Hematopoietic multipotent progenitor cell treated with erythropoietin and hydrocortisone succinate and interleukin-3 and kit ligand, for 15 days (in vitro differentiated cells): Measurements from ENCODE around the gene PRKCB.

Experiments used
- DNase-seq: peaks from one replicate; pipeline ENCODE4 v3.0.0-alpha.2; 2015; ENCODE audit warnings: low spot score

Gene PRKCB

DNA sequence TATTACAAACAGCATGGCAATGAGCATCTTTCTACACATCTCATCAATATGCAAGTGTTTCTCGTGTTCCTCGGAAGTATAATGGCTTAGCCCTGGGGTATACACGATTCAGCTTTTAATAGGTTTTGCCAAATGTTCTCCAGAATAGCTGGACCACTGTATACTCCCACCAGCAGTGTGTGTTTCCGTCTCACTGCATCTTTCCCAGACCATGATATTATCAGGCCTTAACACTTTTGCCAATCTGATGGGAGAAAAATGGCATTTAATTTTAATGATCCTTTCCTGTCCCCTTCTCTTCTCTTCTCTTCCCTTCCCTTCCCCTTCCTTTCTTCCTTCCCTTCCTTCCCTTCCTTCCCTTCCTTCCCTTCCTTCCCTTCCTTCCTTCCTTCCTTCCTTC is 30.8 kb downstream of the PRKCB start:
- no peak for DNase-seq

DNA sequence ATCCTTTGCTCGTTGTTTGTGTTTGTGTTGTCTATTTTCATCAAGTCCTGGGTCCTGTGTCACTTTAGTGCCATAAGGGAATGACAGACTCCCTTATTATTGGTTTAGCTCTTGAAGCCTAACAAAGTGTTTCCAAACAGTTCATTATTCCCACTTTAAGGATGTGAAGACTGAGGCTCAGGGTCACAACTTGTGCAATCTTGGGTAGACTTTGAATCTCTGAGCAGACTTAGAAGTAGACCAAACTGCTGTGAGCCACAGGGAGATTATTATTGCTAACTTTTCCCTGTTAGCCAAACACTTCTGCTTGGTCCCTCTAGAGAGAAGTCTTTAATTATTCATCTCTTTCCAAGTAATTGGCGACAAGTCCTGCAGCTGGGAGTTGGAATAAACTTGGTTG is 31.8 kb downstream of the PRKCB start:
- DNase-seq: no peak

DNA sequence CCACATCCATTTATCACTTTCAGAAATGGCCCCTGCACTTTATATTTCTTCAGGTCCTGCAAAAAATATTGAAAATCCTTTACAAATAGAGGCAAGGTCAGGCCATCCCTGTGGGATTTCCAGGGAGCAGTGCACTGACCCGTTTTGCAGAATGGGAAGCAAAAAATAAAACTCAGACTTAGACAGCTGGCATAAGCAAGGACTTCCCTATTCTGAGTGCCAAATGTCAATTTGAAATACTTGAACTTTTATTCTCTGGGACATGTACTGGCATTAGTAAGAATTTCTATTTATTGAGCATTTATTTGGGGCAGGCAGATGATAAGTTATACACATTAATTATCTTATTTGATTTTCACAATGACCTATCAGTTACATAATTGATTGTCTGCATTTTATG is 32.4 kb downstream of the PRKCB start:
- DNase-seq: no peak

DNA sequence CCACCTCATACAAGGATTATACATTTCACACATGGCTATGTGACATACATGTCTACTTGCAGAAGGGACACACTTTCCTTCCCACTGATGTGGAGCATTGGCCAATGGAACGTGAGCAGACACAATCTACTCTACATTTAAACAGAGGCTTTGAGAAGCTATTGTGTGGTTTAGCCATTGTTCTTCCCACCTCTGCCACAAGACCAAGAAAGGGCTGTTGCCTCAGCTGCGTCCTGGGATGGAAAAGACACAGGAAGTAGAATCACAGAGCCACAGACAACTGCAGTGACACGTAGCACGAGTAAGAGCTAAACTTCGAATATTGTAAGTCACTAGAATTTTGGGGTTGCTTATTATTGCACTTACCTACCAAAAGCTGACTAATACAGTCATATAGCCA is 33.3 kb downstream of the PRKCB start:
- no peak for DNase-seq

GRCh38 chr16:23871924-23872323 is 36.1 kb downstream of the PRKCB start:
- DNase-seq: no peak

DNA sequence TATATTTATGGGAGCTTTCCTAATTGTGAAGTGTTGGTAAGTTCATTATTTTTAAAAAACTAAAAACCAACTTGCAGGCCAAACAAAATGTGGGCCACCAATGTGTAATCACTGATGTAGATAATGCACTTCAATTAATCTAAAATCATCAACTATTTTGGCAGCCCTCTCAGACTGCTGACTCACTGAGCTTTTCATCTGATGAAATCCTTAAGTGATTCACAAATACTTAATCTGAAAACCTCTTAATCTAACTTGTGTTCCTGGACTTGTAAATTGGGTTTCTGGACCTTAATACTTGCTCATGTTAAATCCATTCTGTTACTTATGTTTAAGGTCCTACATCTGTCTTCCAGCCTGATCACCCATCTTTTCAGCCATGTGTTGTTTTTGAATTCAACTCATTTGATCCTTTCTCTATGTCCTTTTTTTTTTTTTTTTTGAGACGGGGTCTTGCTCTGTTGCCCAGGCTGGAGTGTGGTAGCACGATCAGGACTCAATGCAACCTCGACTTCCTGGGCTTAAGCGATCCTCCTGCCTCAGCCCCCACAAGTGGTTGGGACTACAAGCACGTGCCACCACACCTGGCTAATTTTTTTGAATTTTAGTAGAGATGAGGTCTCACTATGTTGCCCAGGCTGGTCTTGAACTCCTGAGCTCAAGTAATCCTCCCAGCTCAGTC is 39.0 kb downstream of the PRKCB start:
- no peak for DNase-seq

DNA sequence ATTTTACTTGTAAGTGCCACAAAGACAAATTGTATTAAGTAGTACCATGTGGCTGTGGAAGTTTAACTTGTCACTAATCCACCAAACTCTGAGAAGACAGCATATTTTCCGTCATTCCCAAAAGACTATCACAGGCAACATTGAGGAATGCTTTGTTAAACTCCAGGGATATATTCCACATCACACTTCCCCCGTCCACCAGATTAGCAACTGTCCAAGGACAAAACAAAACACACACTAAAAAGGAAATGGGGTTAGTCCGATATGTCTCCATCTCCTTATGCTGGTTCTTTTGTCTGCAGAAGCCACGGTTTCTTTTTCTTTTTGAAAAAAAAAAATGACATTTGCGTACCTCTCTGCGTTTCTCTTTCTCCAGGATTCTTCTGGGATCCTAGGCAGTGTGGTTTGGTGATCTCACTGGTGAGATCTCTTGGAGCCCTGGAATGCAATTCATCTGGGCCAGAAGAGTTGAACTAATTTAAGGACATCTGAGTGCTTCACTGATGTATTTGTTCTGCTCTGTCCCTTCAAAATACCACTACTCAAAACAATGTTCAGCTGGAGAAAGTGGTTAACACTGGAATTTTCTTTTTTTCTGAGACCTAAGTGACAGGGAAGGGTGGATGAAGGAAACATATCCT is 40.6 kb downstream of the PRKCB start:
- DNase-seq: no peak

GRCh38 chr16:23877107-23878070 is 41.6 kb downstream of the PRKCB start:
- no peak for DNase-seq

- no peak for DNase-seq
These were observed 44.1 kb downstream of the PRKCB start for GRCh38 chr16:23879735-23880373.

DNA sequence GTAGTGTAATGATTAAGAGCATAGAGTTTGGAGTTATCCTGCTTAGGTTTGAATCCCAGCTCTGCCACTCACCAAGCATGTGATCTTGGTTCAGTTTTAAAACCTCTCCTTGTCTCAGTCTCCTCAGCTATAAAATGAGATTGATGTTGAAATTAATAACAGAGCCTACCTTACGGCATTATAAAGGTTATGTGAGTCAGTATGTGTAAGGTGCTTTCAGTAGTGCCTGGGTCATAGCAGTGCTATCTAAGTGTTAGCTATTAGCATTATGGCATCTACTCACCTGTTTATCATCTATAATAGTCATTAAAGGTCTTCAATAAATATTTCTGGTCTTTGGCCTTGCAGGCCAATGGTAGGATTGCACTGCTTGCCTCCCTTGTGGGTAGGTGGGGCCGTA is 53.4 kb downstream of the PRKCB start:
- no peak for DNase-seq

DNA sequence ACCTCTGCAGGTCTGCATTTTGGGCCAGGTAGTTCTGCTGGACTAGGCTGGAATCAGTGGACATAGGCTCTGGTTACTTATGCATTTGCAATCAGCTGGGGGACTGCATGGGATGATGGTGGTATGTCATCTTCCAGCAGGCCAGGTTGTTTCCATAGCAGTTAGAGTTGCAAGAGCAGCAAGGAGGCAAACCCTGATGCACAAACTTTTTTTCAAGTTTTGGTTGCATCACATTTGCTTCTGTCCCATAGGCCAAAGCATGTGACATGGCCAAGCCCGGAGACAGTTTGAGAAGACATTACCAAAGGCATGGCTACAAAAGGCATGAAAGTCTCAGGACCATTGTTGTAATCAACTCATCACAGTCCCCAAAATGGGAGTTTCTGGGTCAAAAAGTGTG is 58.2 kb downstream of the PRKCB start:
- no peak for DNase-seq

DNA sequence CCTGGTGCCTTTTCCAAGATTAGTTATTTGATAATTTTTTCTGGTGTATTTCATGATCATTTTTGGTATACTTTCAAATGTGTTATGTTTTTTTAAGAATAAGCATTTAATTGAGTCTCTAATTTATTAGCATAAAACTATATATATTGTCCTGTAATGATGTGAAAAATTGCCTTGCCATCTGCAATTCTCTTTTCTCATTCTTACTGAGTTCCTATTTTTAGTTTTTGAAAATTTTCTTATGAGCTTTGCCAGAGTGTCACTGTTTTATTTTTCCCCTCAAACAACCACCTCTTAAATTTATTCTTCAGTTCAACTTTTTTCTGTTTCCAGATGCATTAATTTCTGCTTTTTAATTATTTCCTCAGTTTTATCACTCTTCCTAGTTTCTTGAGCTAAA is 59.3 kb downstream of the PRKCB start:
- no peak for DNase-seq

DNA sequence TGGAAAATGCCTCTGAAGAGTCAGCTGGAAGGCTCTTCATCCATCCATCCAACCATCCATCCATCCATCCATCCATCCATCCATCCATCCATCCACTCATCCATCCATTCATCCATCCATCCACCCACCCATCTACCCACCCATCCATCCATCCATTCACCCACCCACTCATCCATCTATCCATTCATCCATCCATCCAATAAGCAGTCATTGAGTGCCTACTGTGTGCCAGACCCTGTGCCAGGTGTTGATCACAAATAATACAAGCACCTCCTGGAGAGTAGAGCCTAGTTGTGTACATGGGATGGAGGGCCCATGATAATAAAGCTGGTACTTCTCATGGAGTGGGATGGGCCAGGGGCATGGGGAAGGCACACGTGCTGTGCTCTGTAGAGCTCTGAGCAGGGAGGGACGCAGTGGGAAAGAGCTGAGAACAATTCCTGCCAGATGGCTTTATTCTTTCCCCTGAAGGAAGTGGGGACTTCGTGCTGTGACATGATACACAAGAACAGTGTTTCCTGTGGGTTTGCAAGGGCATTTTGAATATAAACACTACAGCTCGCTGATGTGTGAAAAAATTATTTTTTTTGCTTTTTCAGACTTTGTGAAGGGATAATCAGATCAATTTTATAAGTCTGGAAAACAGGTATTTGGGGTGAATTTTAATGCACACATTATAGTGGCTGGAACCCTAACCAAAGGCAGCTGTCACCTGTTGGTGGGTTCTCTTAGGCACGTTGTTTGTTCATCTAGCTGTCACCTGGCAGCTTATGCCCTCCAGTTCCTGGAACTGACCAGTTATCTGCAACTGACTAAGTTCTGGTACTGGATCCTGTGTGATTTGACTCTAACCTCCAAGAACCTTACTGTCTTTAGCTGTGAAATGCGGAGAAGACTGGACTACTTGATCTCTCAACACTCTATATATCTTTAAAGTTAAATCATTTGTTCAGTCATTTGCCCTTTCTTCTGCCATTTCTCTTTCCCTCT is 61.3 kb downstream of the PRKCB start:
- DNase-seq: no peak

- no peak for DNase-seq
These were observed 63.1 kb downstream of the PRKCB start for GRCh38 chr16:23898682-23899430.

DNA sequence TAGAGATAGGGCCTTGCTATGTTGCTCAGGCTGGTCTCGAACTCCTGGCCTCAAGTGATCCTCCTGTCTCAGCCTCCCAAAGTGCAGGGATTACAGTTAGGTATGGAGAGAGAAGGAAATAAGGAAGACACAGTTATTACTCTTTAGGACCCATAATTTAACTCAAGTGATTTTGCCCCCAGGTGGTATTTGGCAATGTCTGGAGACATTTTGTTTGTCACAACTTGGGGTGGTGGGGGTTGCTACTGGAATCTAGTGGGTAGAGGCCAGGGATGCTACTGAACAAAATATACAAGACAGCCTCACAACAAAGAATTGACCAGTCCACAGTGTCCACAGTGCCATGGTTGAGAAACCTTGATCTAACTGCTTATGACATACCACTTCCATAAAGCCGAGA is 64.1 kb downstream of the PRKCB start:
- DNase-seq: no peak

DNA sequence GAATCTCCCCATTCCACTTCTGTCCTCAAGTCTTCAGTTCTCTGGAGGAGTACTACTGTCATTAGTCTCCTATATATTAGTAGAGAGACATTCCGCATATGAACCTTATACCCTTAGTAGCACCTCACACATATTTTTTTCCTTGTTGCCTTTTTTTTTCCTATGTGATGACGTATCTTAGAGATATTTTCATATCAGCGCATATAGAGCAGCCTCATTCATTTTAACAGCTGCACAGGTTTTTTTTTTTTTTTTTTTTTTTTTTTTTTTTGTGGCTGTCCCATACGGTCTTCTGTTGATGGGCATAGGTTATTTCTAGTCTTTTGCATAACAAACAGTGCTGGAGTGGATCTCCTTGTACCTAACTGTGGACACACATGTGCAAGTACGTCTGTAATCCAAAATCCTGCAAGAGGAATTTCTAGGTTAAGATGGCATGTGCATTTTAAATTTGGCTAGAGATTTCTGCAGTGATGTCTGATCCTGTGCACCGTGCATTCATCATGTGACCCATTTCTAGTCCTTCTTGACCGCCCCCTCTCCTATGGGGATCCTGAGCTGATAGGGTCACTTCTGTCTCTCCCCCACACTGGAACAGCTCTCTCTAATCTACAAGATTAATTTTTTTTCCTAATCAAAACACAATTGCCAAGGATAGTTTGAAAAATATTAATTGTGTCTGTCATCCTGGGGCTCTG is 64.8 kb downstream of the PRKCB start:
- no peak for DNase-seq

- DNase-seq: peak; percentile 9
These were observed 65.6 kb downstream of the PRKCB start for GRCh38 chr16:23901178-23902033.

- no peak for DNase-seq
These were observed 66.4 kb downstream of the PRKCB start for GRCh38 chr16:23902034-23902747.
